ENCODE results near the gene COPA. TPM values are rescaled to one million over a fixed set of nuclear protein-coding genes. Genes with fewer than 3 reads are reported as not detected.

Gene COPA
- total RNA-seq, 4 donors from 2014 or later: 59.0 to 103 (median 85.9) TPM

DNA sequence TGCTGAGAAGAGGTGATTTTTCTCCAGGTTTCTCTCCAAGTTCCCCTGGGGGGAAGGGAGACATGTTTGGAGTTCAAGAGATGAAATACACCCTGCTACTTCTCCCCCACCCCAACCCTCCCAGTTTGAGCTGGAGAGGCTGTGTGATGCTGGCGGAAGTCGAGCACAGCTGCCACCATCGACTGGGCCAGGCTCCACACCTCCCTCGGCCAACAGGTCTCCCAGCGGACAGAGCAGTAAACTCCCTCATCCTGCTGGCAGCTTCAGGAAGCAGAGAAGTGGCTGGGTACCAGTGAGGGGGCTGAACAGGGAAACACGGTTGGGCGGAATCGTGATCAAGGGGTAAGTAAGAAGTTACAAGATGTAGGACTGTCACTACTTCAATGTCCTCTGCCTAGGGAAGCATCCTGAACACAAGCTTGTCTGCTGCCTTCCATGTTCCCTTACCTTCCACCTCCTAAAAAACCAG lies 17.2 kb upstream of the COPA start:
- DNase-seq: no peak
- no peak overlapping the region for H3K4me3 ChIP-seq
- ATAC-seq: no peak
- TF ChIP-seq CTCF (IDR thresholded peaks at IDR 0.05 in 4 of 5, conservative IDR thresholded peaks at IDR 0.05 in 1 of 5): no peak
- no peak for TF ChIP-seq POLR2A (IDR thresholded peaks at IDR 0.05)
- peak overlapping the region; percentile 52 to 79 (median 69) for H3K27ac ChIP-seq
- H3K36me3 ChIP-seq: peaks cover 0 to 36% of the 10 kb centered on the region in 2 donors
- H3K4me1 ChIP-seq: peaks cover 0 to 11% of the 10 kb centered on the region in 2 donors
- H3K27me3 ChIP-seq: no peaks in the 10 kb centered on the region
- H3K9me3 ChIP-seq: no peaks in the 10 kb centered on the region
- in situ Hi-C loops (cut with MboI; ENCODE audit: low sequenced_read_pairs in 4 of 4) (loop anchor here in 2 of 4 donors (25.0 kb wide), 1 partner anchor 273 kb away; the partner anchor contains the start of genes IGSF8 (in 2 of the 2) and KCNJ9 (in 2 of the 2)), intact Hi-C loops (cut with DNase I; ENCODE audit: low total_unique reads) (no loop called here)

- Histone ChIP-seq H3K27me3 (no peaks in the 10 kb centered on the region), H3K4me3 (no peak overlapping the region), H3K27ac (peak overlapping the region; percentile 52 to 79 (median 69)), H3K4me1 (peaks cover 0 to 16% of the 10 kb centered on the region in 2 donors), H3K9me3 (no peaks in the 10 kb centered on the region), H3K36me3 (peaks cover 2 to 42% of the 10 kb centered on the region in 2 donors)
- in situ Hi-C loops (cut with MboI; ENCODE audit: low sequenced_read_pairs in 4 of 4) (loop anchor here in 2 of 4 donors (25.0 kb wide), 1 partner anchor 272 kb away; the partner anchor contains the start of genes IGSF8 (in 2 of the 2) and KCNJ9 (in 2 of the 2)), intact Hi-C loops (cut with DNase I; ENCODE audit: low total_unique reads) (no loop called here)
- TF ChIP-seq CTCF (IDR thresholded peaks at IDR 0.05 in 4 of 5, conservative IDR thresholded peaks at IDR 0.05 in 1 of 5): no peak
- ATAC-seq: peak; percentile 89 to 95
- DNase-seq: no peak
Observed at GRCh38 chr1:160359559-160360226, 16.6 kb upstream of the COPA start.

DNA sequence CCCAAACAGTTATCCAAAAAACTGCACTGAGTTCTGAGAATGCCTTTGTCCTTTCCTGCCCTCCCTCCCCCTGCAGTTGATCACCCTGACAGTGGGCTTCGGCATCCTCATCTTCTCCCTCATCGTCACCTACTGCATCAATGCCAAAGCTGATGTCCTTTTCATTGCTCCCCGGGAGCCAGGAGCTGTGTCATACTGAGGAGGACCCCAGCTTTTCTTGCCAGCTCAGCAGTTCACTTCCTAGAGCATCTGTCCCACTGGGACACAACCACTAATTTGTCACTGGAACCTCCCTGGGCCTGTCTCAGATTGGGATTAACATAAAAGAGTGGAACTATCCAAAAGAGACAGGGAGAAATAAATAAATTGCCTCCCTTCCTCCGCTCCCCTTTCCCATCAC lies 15.0 kb upstream of the COPA start:
- peaks cover 0 to 22% of the 10 kb centered on the region in 2 donors for H3K4me1 ChIP-seq
- H3K4me3 ChIP-seq: no peak overlapping the region
- peak overlapping the region in 3 of 4 donors; percentile 37 to 79 (median 49) for H3K27ac ChIP-seq
- ATAC-seq (no peak), DNase-seq (no peak)
- no peaks in the 10 kb centered on the region for H3K27me3 ChIP-seq
- intact Hi-C loops (cut with DNase I; ENCODE audit: low total_unique reads) (no loop called here), in situ Hi-C loops (cut with MboI; ENCODE audit: low sequenced_read_pairs in 4 of 4) (loop anchor here in 2 of 4 donors (25.0 kb wide), 1 partner anchor 271 kb away; the partner anchor contains the start of genes IGSF8 (in 2 of the 2) and KCNJ9 (in 2 of the 2))
- peaks cover 2 to 58% of the 10 kb centered on the region in 2 donors for H3K36me3 ChIP-seq
- TF ChIP-seq CTCF (IDR thresholded peaks at IDR 0.05 in 4 of 5, conservative IDR thresholded peaks at IDR 0.05 in 1 of 5): no peak
- TF ChIP-seq POLR2A (IDR thresholded peaks at IDR 0.05): no peak
- H3K9me3 ChIP-seq: no peaks in the 10 kb centered on the region

DNA sequence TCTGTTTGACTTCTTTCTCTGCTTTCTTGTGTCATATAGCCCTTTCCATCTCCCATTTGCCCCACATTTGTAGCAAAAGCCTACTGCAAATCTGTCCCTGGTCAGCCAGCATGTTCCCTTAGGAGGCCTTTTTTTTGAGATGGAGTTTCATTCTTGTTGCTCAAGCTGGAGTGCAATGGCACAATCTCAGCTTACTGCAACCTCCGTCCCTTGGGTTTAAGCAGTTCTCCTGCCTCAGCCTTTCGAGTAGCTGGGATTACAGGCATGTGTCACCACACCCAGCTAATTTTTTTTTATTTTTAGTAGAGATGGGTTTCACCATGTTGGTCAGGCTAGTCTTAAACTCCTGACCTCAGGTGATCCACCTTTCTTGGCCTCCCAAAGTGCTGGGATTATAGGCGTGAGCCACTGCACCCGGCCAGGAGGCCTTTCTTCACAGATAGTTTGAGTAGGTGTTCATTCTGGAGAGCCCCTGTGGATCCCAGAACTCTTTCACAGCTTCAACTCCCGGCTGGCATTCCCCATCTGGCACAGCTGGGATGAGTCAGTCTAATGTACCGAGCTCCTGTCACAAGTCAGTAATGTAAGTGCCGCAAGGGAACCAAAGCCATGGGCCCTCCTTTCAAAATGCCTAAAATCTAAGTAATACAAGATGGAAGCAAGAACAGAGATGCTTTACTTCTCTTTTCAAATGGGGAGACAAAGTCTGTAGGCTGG lies 14.4 kb upstream of the COPA start:
- peaks cover 2 to 64% of the 10 kb centered on the region in 2 donors for H3K36me3 ChIP-seq
- TF ChIP-seq CTCF (IDR thresholded peaks at IDR 0.05 in 4 of 5, conservative IDR thresholded peaks at IDR 0.05 in 1 of 5): no peak
- no peak for TF ChIP-seq POLR2A (IDR thresholded peaks at IDR 0.05)
- H3K9me3 ChIP-seq: no peaks in the 10 kb centered on the region
- peak in 1 of 2 donors; percentile 15 for ATAC-seq
- peaks cover 4 to 28% of the 10 kb centered on the region in 2 donors for H3K4me1 ChIP-seq
- intact Hi-C loops (cut with DNase I; ENCODE audit: low total_unique reads) (no loop called here), in situ Hi-C loops (cut with MboI; ENCODE audit: low sequenced_read_pairs in 4 of 4) (loop anchor here in 2 of 4 donors (25.0 kb wide), 1 partner anchor 270 kb away; the partner anchor contains the start of genes IGSF8 (in 2 of the 2) and KCNJ9 (in 2 of the 2))
- peak overlapping the region in 3 of 4 donors; percentile 37 to 79 (median 49) for H3K27ac ChIP-seq
- no peaks in the 10 kb centered on the region for H3K27me3 ChIP-seq
- DNase-seq: peak in 1 of 2 donors; percentile 54
- H3K4me3 ChIP-seq: no peak overlapping the region

Data from gastrocnemius medialis (tissue), 4 donors.